Measurements from ENCODE around the gene UBALD1.
"Not testable (repeated sequence)": the region's sequence is repeated elsewhere in the genome, so short reads cannot be mapped to it uniquely, and the experiment has no call there.

The UBALD1 gene

DNA sequence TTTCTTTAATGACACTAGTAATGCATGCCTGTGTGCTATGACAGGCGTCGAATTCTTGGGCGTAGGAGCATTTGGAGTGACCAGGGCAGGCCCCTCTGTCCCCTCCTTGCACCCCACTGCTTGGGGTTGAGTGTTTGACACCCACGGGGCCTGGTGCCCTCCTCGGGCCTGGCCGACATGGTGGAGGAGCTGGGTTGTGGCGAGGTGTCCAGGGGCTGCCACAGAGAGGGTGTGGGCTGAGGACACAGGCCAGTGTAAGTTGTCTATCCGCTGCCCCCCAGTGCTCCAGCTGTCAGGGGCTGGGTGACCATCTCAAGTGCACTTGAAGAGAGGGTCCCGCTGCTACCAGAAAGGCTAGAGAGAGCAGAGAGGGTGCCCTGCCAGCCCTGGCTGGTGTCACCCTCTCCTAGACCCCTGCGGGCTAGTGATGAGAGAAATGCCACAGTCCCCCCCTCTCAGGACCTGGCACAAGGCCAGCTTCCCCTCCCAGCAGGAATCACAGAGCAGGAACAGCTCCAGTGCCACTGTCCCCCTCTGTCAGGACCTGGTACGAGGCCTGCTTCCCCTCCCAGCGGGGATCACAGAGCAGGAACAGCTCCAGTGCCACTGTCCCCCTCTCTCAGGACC, 40.4 kb upstream of the UBALD1 start:
- Histone ChIP-seq H3K4me1 (ENCODE audit: control insufficient read depth, insufficient read depth, low read length) (no peaks in the 10 kb centered on the region), H3K9ac (ENCODE audit: low read length) (no peak overlapping the region), H3K4me3 (ENCODE audit: low read depth, low read length) (no peak overlapping the region), H3K36me3 (ENCODE audit: control insufficient read depth, insufficient read depth, low read length) (peaks cover 68% of the 10 kb centered on the region), H3K27me3 (ENCODE audit: control insufficient read depth, insufficient read depth, low read length) (no peaks in the 10 kb centered on the region), H3K9me3 (ENCODE audit: control insufficient read depth, insufficient read depth, low read depth, low read length) (no peaks in the 10 kb centered on the region), H3K27ac (ENCODE audit: low read depth, low read length) (no peak overlapping the region)

DNA sequence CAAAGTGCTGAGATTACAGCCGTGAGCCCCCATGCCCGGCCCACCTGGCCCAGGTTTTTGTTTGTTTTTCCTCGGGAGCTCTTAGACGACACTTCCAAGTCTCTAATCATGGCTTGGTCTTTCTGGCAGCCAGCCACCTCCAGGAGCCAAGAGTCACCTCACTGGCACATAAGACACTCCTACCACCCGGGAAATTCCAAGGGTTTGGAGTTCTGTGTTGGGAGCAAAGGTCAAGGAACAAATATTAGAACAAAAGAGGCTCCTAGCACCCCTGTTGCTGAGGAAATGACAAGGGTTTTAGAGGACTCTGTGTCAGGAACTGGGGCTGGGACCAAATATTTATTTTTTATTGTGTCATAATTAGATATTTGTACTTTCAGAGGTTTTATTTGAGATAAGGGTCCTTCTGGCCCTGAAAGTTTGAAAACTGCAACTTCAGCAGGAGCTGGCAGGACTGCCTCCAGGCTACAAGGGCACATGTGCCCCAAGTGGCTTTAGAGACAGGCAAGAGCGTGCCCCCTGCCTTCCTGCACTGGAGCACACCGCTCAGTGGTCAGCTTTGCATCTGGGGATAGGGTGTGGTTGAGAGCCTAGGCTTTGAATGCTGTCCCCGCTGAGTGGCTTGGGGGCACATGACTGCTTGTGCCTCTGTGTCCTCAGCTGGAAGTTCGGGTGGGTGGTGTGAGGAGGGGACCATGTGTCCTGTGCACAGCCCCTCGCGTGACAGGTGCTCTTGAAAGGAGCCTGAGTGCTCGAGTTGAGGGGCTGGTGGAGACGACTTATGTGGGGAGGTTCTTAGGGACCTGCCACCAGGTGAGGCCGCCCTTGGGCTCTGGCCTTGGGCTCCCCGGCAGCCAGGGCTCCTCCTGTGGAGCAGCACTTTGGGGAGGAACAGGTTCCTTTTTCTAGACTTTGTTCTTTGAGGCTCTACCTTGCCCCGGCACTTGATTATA, 39.6 kb upstream of the UBALD1 start:
- H3K27ac ChIP-seq (ENCODE audit: low read depth, low read length), result 0 out of 2 replicates have a peak overlapping the region, but pooled peaks have one; percentile 21
- H3K4me3 ChIP-seq (ENCODE audit: low read depth, low read length), result no peak overlapping the region
- H3K36me3 ChIP-seq (ENCODE audit: control insufficient read depth, insufficient read depth, low read length), result peaks cover 65% of the 10 kb centered on the region
- H3K4me1 ChIP-seq (ENCODE audit: control insufficient read depth, insufficient read depth, low read length), result no peaks in the 10 kb centered on the region
- H3K27me3 ChIP-seq (ENCODE audit: control insufficient read depth, insufficient read depth, low read length), result no peaks in the 10 kb centered on the region
- H3K9me3 ChIP-seq (ENCODE audit: control insufficient read depth, insufficient read depth, low read depth, low read length), result no peaks in the 10 kb centered on the region
- no peak overlapping the region for H3K9ac ChIP-seq (ENCODE audit: low read length)

DNA sequence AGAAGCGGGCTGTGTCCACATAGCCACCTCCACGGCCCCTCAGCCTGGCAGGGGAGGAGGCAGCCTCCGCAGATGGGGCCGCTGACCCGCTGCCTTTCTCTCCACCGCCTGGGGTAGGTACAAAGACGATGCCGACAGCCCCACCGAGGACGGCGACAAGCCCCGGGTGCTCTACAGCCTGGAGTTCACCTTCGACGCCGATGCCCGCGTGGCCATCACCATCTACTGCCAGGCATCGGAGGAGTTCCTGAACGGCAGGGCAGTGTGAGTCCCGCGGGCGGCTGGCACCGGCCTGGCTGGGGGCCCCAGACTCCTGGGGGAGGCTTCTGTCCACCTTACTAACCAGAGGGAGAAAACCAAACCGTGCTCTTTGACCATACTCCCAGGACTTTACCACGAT, 37.9 kb upstream of the UBALD1 start:
- Histone ChIP-seq H3K9ac (ENCODE audit: low read length) (no peak overlapping the region), H3K27me3 (ENCODE audit: control insufficient read depth, insufficient read depth, low read length) (no peaks in the 10 kb centered on the region), H3K4me3 (ENCODE audit: low read depth, low read length) (no peak overlapping the region), H3K4me1 (ENCODE audit: control insufficient read depth, insufficient read depth, low read length) (no peaks in the 10 kb centered on the region), H3K27ac (ENCODE audit: low read depth, low read length) (no peak overlapping the region), H3K36me3 (ENCODE audit: control insufficient read depth, insufficient read depth, low read length) (peaks cover 55% of the 10 kb centered on the region), H3K9me3 (ENCODE audit: control insufficient read depth, insufficient read depth, low read depth, low read length) (no peaks in the 10 kb centered on the region)

DNA sequence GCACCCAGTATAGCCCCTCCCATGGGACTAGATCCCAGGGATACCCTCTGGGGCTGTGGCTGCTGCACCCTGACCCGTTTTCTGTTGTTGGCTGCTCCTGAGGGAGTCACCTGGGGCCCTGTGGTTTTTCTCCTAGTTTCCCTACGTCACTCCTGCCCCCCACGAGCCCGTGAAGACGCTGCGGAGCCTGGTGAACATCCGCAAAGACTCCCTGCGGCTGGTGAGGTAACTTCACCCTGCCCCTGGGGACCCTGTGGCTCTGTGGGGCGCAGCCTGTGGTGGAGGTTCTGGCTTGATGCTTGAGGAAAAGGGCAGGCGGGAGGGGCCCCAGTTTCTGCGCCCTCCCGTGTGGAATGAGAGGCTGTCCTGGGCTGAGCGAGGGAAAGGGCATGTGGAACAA, 37.1 kb upstream of the UBALD1 start:
- Histone ChIP-seq H3K4me1 (ENCODE audit: control insufficient read depth, insufficient read depth, low read length) (no peaks in the 10 kb centered on the region), H3K36me3 (ENCODE audit: control insufficient read depth, insufficient read depth, low read length) (peaks cover 48% of the 10 kb centered on the region), H3K4me3 (ENCODE audit: low read depth, low read length) (no peak overlapping the region), H3K27ac (ENCODE audit: low read depth, low read length) (no peak overlapping the region), H3K9ac (ENCODE audit: low read length) (no peak overlapping the region), H3K9me3 (ENCODE audit: control insufficient read depth, insufficient read depth, low read depth, low read length) (no peaks in the 10 kb centered on the region), H3K27me3 (ENCODE audit: control insufficient read depth, insufficient read depth, low read length) (no peaks in the 10 kb centered on the region)

DNA sequence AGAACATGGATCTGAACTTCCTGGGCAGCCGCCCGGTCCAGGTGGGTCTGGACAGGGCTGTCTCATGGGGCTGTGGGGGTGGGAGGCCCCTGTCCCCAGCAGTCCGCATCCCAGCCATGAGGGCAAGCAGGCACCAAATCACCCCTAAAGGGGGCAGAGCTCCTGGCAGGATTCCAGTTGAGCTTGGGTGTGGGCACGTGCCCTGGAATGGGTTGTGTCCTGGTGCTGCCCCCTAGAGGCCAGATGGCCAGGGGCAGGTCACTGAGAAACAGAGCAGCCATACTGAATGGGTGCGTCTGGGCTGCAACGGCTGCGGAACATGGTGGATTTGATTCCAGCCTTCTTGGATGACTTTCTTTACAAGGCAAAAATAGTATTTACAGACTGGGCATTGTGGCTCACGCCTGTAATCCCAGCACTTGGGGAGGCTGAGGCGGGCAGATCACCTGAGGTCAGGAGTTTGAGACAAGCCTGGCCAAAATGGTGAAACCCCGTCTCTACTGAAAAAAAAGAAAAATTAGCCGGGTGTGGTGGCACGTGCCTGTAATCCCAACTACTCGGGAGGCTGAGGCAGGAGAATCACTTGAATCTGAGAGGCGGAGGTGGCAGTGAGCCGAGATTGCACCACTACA, 35.9 kb upstream of the UBALD1 start:
- not testable (repeated sequence) for H3K4me3 ChIP-seq (ENCODE audit: low read depth, low read length); H3K4me1 ChIP-seq (ENCODE audit: control insufficient read depth, insufficient read depth, low read length); H3K27ac ChIP-seq (ENCODE audit: low read depth, low read length); H3K9ac ChIP-seq (ENCODE audit: low read length); H3K9me3 ChIP-seq (ENCODE audit: control insufficient read depth, insufficient read depth, low read depth, low read length); H3K27me3 ChIP-seq (ENCODE audit: control insufficient read depth, insufficient read depth, low read length)
- H3K36me3 ChIP-seq (ENCODE audit: control insufficient read depth, insufficient read depth, low read length), result peaks cover 37% of the 10 kb centered on the region

DNA sequence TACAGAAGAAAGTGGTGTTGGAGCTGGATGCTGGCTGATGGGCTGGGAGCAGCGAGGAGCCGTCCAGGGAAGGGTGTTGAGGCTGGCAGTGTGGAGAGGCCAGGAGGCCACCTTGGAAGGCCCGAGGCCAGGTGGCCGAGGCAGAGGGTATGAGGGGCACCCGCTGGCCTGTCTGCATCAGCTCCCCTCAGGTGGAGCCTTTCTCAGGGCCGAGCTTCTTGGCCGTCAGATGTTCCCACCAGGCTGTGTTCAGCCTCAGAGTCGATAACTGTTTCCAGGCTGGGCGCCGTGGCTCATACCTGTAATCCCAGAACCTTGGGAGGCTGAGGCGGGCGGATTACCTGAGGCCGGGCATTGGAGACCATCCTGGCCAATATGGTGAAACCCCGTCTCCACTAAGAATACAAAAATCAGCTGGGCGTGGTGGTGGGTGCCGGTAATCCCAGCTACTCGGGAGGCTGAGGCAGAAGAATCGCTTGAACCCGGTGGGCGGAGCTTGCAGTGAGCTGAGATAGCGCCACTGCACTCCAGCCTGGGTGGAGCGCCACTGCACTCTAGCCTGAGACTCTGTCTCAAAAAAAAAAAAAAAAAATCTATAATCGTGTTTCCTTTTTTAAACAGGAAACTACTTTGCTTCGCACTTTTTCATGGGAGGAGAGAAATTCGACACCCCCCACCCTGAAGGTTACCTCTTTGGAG, 35.2 kb upstream of the UBALD1 start:
- Histone ChIP-seq H3K27ac (ENCODE audit: low read depth, low read length) (no peak overlapping the region), H3K27me3 (ENCODE audit: control insufficient read depth, insufficient read depth, low read length) (no peaks in the 10 kb centered on the region), H3K4me3 (ENCODE audit: low read depth, low read length) (no peak overlapping the region), H3K9me3 (ENCODE audit: control insufficient read depth, insufficient read depth, low read depth, low read length) (no peaks in the 10 kb centered on the region), H3K4me1 (ENCODE audit: control insufficient read depth, insufficient read depth, low read length) (no peaks in the 10 kb centered on the region), H3K36me3 (ENCODE audit: control insufficient read depth, insufficient read depth, low read length) (peaks cover 30% of the 10 kb centered on the region), H3K9ac (ENCODE audit: low read length) (no peak overlapping the region)

DNA sequence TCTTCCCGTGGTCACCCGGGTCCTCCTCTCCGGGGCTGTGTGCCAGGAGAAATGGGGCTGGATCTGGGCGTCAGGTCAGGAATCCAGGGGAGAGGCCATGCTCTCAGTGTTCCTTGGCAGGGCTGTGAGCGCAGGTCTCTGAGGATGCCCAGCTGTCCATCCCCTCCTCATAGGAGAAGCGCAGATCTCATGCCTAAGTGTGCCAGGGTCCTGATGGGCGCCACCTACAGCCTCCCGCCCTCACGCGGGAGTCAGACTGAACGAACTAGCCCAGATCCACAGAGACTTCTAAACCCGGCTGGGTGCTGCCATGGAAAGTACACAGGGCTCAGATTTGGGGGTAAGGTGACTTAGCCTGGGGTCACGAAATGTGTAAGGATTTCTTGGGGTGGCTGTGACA, 34.2 kb upstream of the UBALD1 start:
- no peaks in the 10 kb centered on the region for H3K27me3 ChIP-seq (ENCODE audit: control insufficient read depth, insufficient read depth, low read length)
- no peak overlapping the region for H3K4me3 ChIP-seq (ENCODE audit: low read depth, low read length)
- no peaks in the 10 kb centered on the region for H3K9me3 ChIP-seq (ENCODE audit: control insufficient read depth, insufficient read depth, low read depth, low read length)
- H3K9ac ChIP-seq (ENCODE audit: low read length), result no peak overlapping the region
- H3K36me3 ChIP-seq (ENCODE audit: control insufficient read depth, insufficient read depth, low read length), result peaks cover 23% of the 10 kb centered on the region
- no peaks in the 10 kb centered on the region for H3K4me1 ChIP-seq (ENCODE audit: control insufficient read depth, insufficient read depth, low read length)
- H3K27ac ChIP-seq (ENCODE audit: low read depth, low read length), result no peak overlapping the region

DNA sequence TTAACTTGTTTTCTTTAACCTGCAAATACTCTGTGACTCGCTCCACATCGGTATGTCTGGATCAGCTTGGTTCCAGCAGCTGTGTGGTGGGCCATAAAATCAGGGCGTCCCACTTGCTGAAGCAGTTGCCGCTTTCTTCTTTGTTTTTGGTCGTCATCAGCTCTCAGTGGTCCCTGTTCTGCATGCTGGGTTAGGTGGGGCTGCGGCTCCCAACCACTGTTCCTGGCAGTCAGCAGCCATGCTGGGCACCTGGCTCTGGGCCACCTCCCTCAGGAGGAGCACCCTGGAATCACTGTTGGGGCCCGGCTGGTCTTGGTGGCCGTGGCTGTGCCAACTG, 32.9 kb upstream of the UBALD1 start:
- Histone ChIP-seq H3K27ac (ENCODE audit: low read depth, low read length) (no peak overlapping the region), H3K27me3 (ENCODE audit: control insufficient read depth, insufficient read depth, low read length) (no peaks in the 10 kb centered on the region), H3K4me3 (ENCODE audit: low read depth, low read length) (no peak overlapping the region), H3K4me1 (ENCODE audit: control insufficient read depth, insufficient read depth, low read length) (no peaks in the 10 kb centered on the region), H3K36me3 (ENCODE audit: control insufficient read depth, insufficient read depth, low read length) (peaks cover 18% of the 10 kb centered on the region), H3K9ac (ENCODE audit: low read length) (no peak overlapping the region), H3K9me3 (ENCODE audit: control insufficient read depth, insufficient read depth, low read depth, low read length) (no peaks in the 10 kb centered on the region)

DNA sequence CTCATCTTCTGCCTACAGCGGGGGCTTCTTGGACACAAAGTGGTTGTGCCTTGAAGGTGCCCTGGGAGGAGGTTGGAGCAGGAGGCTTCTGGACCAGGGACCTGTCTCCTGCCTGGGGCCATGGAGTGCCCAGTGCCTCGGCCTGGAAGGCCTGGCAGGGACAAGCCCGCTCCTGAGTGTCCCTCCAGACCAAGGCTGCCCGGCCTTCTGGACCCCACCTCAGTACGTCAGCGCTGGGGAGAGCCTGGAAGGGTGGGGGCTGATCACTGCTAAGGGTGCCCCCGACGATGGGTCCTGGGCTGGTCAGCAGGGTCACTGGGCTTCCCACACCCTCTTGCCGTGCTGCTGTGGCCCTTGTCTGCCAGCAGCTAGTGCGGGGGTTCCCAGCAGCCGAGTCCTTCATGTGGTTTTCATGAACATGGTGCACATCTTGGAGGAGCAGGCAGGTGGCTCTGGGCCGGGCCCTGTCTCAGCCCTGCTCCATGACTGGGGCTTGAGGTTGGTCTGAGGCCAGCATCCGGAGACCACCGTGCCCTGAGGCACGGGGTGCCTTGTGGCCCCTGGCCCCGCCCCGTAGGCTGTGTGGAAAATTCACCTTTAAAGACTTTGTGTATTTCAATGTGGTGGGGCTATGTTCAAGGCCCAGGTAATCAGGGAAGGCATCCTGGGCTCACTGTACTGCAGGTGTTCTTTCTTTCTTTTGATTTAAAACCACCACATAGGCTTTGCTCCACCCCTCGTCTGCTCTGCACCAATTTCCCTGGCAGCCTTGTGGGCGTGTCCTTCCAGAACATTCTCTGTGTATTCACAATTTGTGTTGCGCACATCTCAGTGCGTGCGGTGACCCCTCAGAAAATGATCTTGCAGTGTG, 32.3 kb upstream of the UBALD1 start:
- Histone ChIP-seq H3K4me3 (ENCODE audit: low read depth, low read length) (no peak overlapping the region), H3K36me3 (ENCODE audit: control insufficient read depth, insufficient read depth, low read length) (peaks cover 12% of the 10 kb centered on the region), H3K27me3 (ENCODE audit: control insufficient read depth, insufficient read depth, low read length) (no peaks in the 10 kb centered on the region), H3K9me3 (ENCODE audit: control insufficient read depth, insufficient read depth, low read depth, low read length) (no peaks in the 10 kb centered on the region), H3K9ac (ENCODE audit: low read length) (no peak overlapping the region), H3K27ac (ENCODE audit: low read depth, low read length) (no peak overlapping the region), H3K4me1 (ENCODE audit: control insufficient read depth, insufficient read depth, low read length) (no peaks in the 10 kb centered on the region)

DNA sequence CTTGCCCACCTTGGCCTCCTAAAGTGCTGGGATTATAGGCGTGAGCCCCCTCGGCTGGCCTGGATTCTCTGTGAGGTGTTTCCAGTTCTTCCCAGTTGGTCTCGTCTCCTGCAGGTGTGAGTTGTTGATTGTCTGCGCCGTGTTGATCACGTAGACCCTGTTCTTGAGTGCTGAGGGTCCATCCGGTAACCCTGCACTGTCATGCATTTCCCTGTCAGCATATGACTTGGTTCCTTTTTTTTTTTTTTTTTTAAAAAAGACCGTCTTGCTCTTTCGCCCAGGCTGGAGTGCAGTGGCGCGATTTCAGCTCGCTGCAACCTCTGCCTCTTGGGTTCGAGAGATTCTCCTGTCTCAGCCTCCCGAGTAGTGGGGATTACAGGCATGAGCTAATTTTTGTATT, 27.2 kb upstream of the UBALD1 start:
- Histone ChIP-seq H3K27me3 (ENCODE audit: control insufficient read depth, insufficient read depth, low read length) (no peaks in the 10 kb centered on the region), H3K36me3 (ENCODE audit: control insufficient read depth, insufficient read depth, low read length) (peaks cover 3% of the 10 kb centered on the region; the same call in 1 of the 2 replicates), H3K9ac (ENCODE audit: low read length) (no peak overlapping the region), H3K27ac (ENCODE audit: low read depth, low read length) (no peak overlapping the region), H3K9me3 (ENCODE audit: control insufficient read depth, insufficient read depth, low read depth, low read length) (no peaks in the 10 kb centered on the region), H3K4me1 (ENCODE audit: control insufficient read depth, insufficient read depth, low read length) (no peaks in the 10 kb centered on the region; the same call in 1 of the 2 replicates), H3K4me3 (ENCODE audit: low read depth, low read length) (no peak overlapping the region)

Data from HUES6 (cell line).